ENCODE results near the gene UBE2I. TPM values are rescaled to one million over a fixed set of nuclear protein-coding genes. Genes with fewer than 3 reads are reported as not detected.
A peak's percentile ranks its signal among the peaks of the same experiment; 100 is the strongest.

Gene UBE2I
- total RNA-seq, 2 donors from 2014 or later: 101 to 143 TPM

DNA sequence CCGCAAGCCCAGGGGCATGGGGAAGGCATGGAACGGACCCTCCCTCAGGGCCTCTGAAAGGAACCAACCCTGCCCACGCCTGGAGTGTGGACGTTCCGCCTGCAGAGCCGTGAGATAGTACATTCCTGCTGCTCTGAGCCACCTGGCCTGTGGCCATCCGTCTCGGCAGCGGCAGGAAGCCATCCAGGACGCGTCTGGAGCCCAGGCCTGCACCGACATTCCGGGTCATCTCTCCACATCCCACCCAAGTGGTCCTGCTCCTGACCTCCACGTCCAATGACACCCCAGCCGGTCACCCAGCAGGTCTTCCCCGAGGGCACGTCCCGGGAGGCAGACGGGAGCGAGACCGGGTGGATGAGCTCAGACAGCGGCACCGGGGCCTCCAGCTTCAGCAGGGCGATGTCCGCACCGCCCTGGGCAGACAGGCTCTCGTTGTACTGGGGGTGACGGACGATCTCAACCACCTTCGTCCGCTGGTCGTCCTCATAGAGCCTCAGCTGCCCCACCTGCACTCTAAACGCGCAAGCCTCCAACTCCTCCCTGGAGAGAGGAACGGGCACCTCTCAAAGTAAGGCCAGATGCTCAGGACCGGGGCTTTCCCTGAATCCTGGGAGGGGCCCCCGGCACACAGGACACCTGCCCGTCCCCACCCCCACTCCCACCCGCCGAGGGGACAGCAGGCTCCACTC lies 21.3 kb upstream of the UBE2I start:
- no peaks in the 10 kb centered on the region for H3K36me3 ChIP-seq
- no peak for DNase-seq
- TF ChIP-seq, protein P1, sequence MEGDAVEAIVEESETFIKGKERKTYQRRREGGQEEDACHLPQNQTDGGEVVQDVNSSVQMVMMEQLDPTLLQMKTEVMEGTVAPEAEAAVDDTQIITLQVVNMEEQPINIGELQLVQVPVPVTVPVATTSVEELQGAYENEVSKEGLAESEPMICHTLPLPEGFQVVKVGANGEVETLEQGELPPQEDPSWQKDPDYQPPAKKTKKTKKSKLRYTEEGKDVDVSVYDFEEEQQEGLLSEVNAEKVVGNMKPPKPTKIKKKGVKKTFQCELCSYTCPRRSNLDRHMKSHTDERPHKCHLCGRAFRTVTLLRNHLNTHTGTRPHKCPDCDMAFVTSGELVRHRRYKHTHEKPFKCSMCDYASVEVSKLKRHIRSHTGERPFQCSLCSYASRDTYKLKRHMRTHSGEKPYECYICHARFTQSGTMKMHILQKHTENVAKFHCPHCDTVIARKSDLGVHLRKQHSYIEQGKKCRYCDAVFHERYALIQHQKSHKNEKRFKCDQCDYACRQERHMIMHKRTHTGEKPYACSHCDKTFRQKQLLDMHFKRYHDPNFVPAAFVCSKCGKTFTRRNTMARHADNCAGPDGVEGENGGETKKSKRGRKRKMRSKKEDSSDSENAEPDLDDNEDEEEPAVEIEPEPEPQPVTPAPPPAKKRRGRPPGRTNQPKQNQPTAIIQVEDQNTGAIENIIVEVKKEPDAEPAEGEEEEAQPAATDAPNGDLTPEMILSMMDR (IDR thresholded peaks at IDR 0.05): no peak
- H3K27me3 ChIP-seq: peaks cover 21% of the 10 kb centered on the region
- H3K4me3 ChIP-seq: no peak overlapping the region
- intact Hi-C loops (cut with DNase I): no loop called here
- no peak overlapping the region for H3K9ac ChIP-seq (ENCODE audit: low read depth in 2 of 2, low read length in 2 of 2)
- H3K4me1 ChIP-seq: peaks cover 3% of the 10 kb centered on the region
- no peak overlapping the region for H3K27ac ChIP-seq
- H3K9me3 ChIP-seq: no peaks in the 10 kb centered on the region

DNA sequence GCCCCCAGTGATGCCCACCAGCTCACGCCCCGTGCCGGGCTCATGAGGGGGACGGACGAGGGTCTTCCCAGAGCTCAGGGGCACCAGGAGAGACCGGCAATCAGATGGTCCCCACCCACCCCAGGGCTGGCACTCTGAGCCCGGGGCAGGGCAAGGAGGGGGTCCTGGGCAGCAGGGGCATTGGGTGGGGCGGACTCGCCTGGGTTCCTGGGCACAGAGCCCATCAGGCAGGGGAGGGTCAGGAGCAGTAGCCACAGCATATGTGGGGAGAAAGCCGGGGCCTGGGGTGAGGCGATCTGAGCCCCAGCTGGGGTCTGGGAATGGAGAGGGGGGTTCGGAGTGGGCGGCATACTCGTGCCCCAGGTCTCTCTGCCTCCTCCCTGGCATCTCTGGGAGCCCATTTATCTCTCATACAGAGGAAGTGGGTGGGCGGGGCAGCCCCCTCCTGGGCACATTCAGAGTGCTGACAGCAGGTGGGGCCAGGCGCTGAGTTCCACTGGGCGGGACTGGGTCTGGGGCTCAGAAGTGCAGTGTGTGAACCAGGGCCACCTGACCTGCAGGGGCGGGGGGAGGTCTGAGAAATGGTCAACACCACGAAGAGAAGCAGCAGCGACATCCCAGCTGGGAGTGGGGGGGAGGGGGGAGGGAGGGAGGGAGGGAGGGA lies 20.5 kb upstream of the UBE2I start:
- Histone ChIP-seq H3K36me3 (no peaks in the 10 kb centered on the region), H3K9ac (ENCODE audit: low read depth in 2 of 2, low read length in 2 of 2) (no peak overlapping the region), H3K4me1 (peaks cover 3% of the 10 kb centered on the region), H3K27ac (no peak overlapping the region), H3K27me3 (peaks cover 21% of the 10 kb centered on the region), H3K4me3 (no peak overlapping the region), H3K9me3 (no peaks in the 10 kb centered on the region)
- no peak for DNase-seq
- intact Hi-C loops (cut with DNase I): no loop called here
- TF ChIP-seq, protein P1 (IDR thresholded peaks at IDR 0.05): no peak

GRCh38 chr16:1289477-1289866 lies 20.0 kb upstream of the UBE2I start:
- peaks cover 21% of the 10 kb centered on the region for H3K27me3 ChIP-seq
- H3K9ac ChIP-seq (ENCODE audit: low read depth in 2 of 2, low read length in 2 of 2): no peak overlapping the region
- TF ChIP-seq, protein P1 (IDR thresholded peaks at IDR 0.05): no peak

DNA sequence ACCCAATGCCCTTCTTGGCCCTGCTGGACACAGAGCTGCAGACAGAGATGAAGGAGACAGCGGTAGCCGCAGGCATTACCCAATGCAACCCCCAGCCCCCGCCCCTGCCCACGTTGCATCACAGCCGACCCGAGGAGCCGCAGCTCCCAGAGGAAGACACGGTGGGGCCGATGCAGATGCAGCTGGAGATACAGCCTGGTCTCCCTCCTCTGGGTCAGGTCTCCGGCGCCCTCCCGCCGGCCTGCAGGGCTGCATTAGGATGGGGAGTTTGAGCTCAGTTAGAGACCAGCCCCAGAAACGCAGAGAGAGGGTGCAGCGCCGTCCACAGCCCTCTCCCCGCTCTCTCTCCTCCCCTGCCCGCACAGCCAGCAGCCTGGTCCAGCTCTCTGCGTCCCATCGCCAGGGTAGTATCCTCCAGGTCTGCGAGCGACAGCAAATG lies 19.4 kb upstream of the UBE2I start:
- Histone ChIP-seq H3K4me1 (peaks cover 3% of the 10 kb centered on the region), H3K9ac (ENCODE audit: low read depth in 2 of 2, low read length in 2 of 2) (no peak overlapping the region), H3K27ac (no peak overlapping the region), H3K9me3 (no peaks in the 10 kb centered on the region), H3K27me3 (peaks cover 21% of the 10 kb centered on the region), H3K36me3 (no peaks in the 10 kb centered on the region), H3K4me3 (no peak overlapping the region)
- TF ChIP-seq, protein P1 (IDR thresholded peaks at IDR 0.05): no peak
- intact Hi-C loops (cut with DNase I): no loop called here
- DNase-seq: no peak

More at GRCh38 chr16:1289477-1289866, 20.0 kb upstream of the UBE2I start:
- DNase-seq: no peak
- intact Hi-C loops (cut with DNase I): no loop called here
- no peak overlapping the region for H3K27ac ChIP-seq
- peaks cover 3% of the 10 kb centered on the region for H3K4me1 ChIP-seq
- no peaks in the 10 kb centered on the region for H3K9me3 ChIP-seq
- no peaks in the 10 kb centered on the region for H3K36me3 ChIP-seq
- H3K4me3 ChIP-seq: no peak overlapping the region

- Histone ChIP-seq H3K9me3 (no peaks in the 10 kb centered on the region), H3K27ac (no peak overlapping the region), H3K4me3 (no peak overlapping the region), H3K4me1 (peaks cover 3% of the 10 kb centered on the region), H3K9ac (ENCODE audit: low read depth in 2 of 2, low read length in 2 of 2) (no peak overlapping the region), H3K27me3 (peaks cover 21% of the 10 kb centered on the region), H3K36me3 (no peaks in the 10 kb centered on the region)
- peak; percentile 38 for DNase-seq
- intact Hi-C loops (cut with DNase I): no loop called here
- TF ChIP-seq, protein P1 (IDR thresholded peaks at IDR 0.05): no peak
Observed at GRCh38 chr16:1290860-1291575, 18.4 kb upstream of the UBE2I start.

Measured in colonic mucosa (tissue), 4 donors.